ENCODE measurements around the gene REXO5.

DNA sequence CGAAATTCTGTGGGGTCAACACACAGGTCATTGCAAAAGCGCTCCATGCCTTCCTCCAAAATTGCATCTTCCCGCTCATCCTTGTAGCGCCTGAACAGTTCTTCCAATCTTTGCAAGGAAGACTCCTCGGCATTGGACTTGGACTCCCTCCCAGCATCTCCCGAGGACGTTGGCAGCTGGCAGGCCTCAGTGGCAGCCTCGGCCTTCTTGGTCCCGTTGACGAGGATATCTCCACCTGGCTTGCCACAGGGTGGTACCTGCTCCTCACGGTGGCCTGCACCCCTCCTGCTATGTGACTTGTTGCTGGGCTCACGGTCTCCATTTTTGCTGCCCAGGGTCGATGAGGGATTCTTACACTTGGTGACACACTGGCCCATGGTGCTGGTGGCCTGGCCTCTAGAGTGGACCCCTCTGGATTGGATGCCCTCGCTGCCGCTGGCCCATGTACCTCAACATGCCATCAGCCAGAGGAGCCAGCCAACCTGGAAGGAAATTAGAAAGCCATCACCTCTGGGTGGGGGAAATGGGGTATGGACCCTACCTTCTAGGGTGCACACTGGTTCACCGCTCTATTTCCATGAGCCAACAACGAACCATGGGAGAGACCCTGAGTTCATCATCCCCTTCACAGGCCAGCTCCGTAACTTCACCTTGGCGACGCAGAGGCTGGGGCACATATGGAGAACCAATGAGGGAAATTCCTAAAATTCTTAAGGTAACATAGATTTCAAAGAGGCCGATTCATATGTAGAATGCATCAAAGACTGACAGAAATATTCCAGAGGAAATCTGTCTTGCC is 56.0 kb downstream of the REXO5 start:
- TF ChIP-seq, protein P1, sequence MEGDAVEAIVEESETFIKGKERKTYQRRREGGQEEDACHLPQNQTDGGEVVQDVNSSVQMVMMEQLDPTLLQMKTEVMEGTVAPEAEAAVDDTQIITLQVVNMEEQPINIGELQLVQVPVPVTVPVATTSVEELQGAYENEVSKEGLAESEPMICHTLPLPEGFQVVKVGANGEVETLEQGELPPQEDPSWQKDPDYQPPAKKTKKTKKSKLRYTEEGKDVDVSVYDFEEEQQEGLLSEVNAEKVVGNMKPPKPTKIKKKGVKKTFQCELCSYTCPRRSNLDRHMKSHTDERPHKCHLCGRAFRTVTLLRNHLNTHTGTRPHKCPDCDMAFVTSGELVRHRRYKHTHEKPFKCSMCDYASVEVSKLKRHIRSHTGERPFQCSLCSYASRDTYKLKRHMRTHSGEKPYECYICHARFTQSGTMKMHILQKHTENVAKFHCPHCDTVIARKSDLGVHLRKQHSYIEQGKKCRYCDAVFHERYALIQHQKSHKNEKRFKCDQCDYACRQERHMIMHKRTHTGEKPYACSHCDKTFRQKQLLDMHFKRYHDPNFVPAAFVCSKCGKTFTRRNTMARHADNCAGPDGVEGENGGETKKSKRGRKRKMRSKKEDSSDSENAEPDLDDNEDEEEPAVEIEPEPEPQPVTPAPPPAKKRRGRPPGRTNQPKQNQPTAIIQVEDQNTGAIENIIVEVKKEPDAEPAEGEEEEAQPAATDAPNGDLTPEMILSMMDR (conservative IDR thresholded peaks at IDR 0.05; ENCODE audit: low read depth, low read length) = no peak
- TF ChIP-seq EZH2 (IDR thresholded peaks at IDR 0.05; ENCODE audit: low read length, unreplicated experiment) (no peak), EZH2phosphoT487 (IDR thresholded peaks at IDR 0.05; ENCODE audit: borderline replicate concordance, low read length) (no peak)
